ENCODE measurements around the gene CELF2. TPM values are rescaled to one million over a fixed set of nuclear protein-coding genes. Genes with fewer than 3 reads are reported as not detected.

CELF2 gene
- total and polyA plus RNA-seq, 7 donors = 6.0 to 83.1 (median 48.9) TPM

DNA sequence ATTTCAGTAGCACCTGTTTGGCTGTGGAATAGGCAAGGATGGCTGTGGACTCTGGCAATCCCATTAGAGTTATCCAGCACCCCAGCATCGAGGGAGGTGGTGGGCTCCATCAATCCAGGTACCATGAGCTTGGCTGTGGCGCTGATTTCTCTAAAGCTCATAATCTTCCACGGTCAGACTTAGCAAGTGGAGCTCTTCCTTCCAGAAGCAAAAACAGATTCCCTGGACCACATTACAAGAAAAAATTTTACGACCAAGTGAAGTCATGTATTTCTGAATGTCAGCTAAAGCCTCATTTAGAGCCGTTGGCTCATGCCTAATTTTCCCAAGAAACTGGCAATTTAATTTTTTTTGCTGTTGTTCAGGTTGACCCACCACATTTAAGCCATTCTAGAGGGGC lies 135.1 kb downstream of the CELF2 start:
- WGBS, 2 donors = 87 to 92% methylated on average over 5 of the region's 5 CpGs
- H3K36me3 ChIP-seq = no peaks in the 10 kb centered on the region
- no peak overlapping the region for H3K4me3 ChIP-seq
- no peak overlapping the region for H3K27ac ChIP-seq
- H3K4me1 ChIP-seq = peaks cover 0 to 51% (median 23%) of the 10 kb centered on the region in 4 donors
- intact Hi-C loops (cut with DNase I) = no loop called here
- H3K9me3 ChIP-seq = no peaks in the 10 kb centered on the region
- H3K27me3 ChIP-seq = no peaks in the 10 kb centered on the region
- DNase-seq = no peak
- no peak for TF ChIP-seq EP300 (IDR thresholded peaks at IDR 0.05)
- no peak for TF ChIP-seq POLR2AphosphoS5 (IDR thresholded peaks at IDR 0.05)
- no peak for TF ChIP-seq POLR2A (IDR thresholded peaks at IDR 0.05)
- TF ChIP-seq CTCF (IDR thresholded peaks at IDR 0.05) = no peak

DNA sequence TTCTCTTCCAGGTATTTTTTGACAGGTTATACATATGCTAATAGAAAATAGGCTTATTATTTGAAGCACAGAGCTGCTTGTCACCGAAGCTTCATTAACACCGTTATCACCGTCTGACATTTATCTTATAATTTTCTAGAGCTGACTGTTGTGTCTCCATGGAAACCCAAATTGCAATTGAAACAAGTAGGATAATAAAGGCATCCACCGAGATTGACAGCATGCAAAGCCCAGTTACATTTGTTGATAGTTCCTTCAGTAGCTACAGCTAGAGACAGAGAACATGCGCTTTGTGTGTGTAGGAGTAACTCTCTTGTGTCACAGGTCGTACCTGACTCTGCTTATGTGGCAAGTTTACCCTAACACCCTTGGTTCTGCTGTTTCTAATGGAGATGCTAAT lies 135.6 kb downstream of the CELF2 start:
- Histone ChIP-seq H3K4me3 (no peak overlapping the region), H3K36me3 (no peaks in the 10 kb centered on the region), H3K27me3 (no peaks in the 10 kb centered on the region), H3K9me3 (no peaks in the 10 kb centered on the region), H3K27ac (no peak overlapping the region), H3K4me1 (peaks cover 0 to 46% (median 23%) of the 10 kb centered on the region in 4 donors)
- DNase-seq = no peak
- TF ChIP-seq EP300 (IDR thresholded peaks at IDR 0.05) (no peak), CTCF (IDR thresholded peaks at IDR 0.05) (no peak), POLR2AphosphoS5 (IDR thresholded peaks at IDR 0.05) (no peak), POLR2A (IDR thresholded peaks at IDR 0.05) (no peak)
- 90 to 91% methylated on average over 6 of the region's 6 CpGs for WGBS, 2 donors
- intact Hi-C loops (cut with DNase I) = no loop called here

- intact Hi-C loops (cut with DNase I) = no loop called here
- no peak for DNase-seq
- Histone ChIP-seq H3K9me3 (no peaks in the 10 kb centered on the region), H3K36me3 (no peaks in the 10 kb centered on the region), H3K4me3 (no peak overlapping the region), H3K27ac (no peak overlapping the region), H3K27me3 (no peaks in the 10 kb centered on the region), H3K4me1 (peaks cover 0 to 42% (median 18%) of the 10 kb centered on the region in 4 donors)
- WGBS, 2 donors = 95 to 98% methylated on average over 2 of the region's 2 CpGs
- TF ChIP-seq EP300 (IDR thresholded peaks at IDR 0.05) (no peak), CTCF (IDR thresholded peaks at IDR 0.05) (no peak), POLR2AphosphoS5 (IDR thresholded peaks at IDR 0.05) (no peak), POLR2A (IDR thresholded peaks at IDR 0.05) (no peak)
Observed at GRCh38 chr10:11153766-11154165, 136.1 kb downstream of the CELF2 start.

DNA sequence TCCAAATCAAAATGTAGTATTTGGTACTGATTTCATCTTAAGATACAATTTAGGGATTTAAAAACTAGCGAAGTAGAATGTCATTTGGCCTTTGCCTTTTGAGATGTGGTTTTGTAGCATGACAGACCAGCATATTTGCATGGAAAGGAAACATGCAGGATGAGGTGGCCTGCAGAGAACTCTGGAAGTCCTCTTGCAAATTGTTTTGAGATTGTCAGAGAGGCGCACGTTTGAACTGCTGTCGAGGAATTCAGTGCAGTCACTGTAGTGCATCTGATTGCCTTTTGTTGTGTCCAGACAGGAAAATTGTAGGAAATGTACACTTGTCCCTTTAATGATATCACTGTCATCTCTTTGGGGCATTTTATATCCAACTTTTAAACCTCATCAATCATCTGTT lies 136.7 kb downstream of the CELF2 start:
- H3K4me1 ChIP-seq = peaks cover 0 to 39% (median 17%) of the 10 kb centered on the region in 4 donors
- no peak for TF ChIP-seq CTCF (IDR thresholded peaks at IDR 0.05)
- no peak for TF ChIP-seq POLR2A (IDR thresholded peaks at IDR 0.05)
- TF ChIP-seq POLR2AphosphoS5 (IDR thresholded peaks at IDR 0.05) = no peak
- TF ChIP-seq EP300 (IDR thresholded peaks at IDR 0.05) = no peak
- WGBS, 2 donors = 57 to 85% methylated on average over 4 of the region's 4 CpGs
- no peaks in the 10 kb centered on the region for H3K27me3 ChIP-seq
- no peak for DNase-seq
- H3K36me3 ChIP-seq = no peaks in the 10 kb centered on the region
- H3K27ac ChIP-seq = no peak overlapping the region
- no peaks in the 10 kb centered on the region for H3K9me3 ChIP-seq
- intact Hi-C loops (cut with DNase I) = no loop called here
- H3K4me3 ChIP-seq = no peak overlapping the region

- no peak overlapping the region for H3K27ac ChIP-seq
- intact Hi-C loops (cut with DNase I) = no loop called here
- DNase-seq = no peak
- no peaks in the 10 kb centered on the region for H3K36me3 ChIP-seq
- no peaks in the 10 kb centered on the region for H3K9me3 ChIP-seq
- H3K4me1 ChIP-seq = peaks cover 0 to 45% (median 22%) of the 10 kb centered on the region in 4 donors
- no peak overlapping the region for H3K4me3 ChIP-seq
- TF ChIP-seq POLR2AphosphoS5 (IDR thresholded peaks at IDR 0.05) (no peak), EP300 (IDR thresholded peaks at IDR 0.05) (no peak), POLR2A (IDR thresholded peaks at IDR 0.05) (no peak), CTCF (IDR thresholded peaks at IDR 0.05) (no peak)
- no peaks in the 10 kb centered on the region for H3K27me3 ChIP-seq
- 80 to 87% methylated on average over 11 of the region's 11 CpGs for WGBS, 2 donors
Observed at GRCh38 chr10:11154849-11155498, 137.3 kb downstream of the CELF2 start.

Measured in sigmoid colon (tissue), 7 donors.